NCI-H524 treated with DMSO at 0.1 percent for 48 hours (cell line): ENCODE measurements around the gene BROX.
"Not testable (repeated sequence)": the region's sequence is repeated elsewhere in the genome, so short reads cannot be mapped to it uniquely, and the experiment has no call there.

ENCODE experiments used
- DNase-seq: peaks from one replicate; lab custom pipeline; 2025; lab: John Stamatoyannopoulos, UW

BROX gene, protein sequence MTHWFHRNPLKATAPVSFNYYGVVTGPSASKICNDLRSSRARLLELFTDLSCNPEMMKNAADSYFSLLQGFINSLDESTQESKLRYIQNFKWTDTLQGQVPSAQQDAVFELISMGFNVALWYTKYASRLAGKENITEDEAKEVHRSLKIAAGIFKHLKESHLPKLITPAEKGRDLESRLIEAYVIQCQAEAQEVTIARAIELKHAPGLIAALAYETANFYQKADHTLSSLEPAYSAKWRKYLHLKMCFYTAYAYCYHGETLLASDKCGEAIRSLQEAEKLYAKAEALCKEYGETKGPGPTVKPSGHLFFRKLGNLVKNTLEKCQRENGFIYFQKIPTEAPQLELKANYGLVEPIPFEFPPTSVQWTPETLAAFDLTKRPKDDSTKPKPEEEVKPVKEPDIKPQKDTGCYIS

DNA sequence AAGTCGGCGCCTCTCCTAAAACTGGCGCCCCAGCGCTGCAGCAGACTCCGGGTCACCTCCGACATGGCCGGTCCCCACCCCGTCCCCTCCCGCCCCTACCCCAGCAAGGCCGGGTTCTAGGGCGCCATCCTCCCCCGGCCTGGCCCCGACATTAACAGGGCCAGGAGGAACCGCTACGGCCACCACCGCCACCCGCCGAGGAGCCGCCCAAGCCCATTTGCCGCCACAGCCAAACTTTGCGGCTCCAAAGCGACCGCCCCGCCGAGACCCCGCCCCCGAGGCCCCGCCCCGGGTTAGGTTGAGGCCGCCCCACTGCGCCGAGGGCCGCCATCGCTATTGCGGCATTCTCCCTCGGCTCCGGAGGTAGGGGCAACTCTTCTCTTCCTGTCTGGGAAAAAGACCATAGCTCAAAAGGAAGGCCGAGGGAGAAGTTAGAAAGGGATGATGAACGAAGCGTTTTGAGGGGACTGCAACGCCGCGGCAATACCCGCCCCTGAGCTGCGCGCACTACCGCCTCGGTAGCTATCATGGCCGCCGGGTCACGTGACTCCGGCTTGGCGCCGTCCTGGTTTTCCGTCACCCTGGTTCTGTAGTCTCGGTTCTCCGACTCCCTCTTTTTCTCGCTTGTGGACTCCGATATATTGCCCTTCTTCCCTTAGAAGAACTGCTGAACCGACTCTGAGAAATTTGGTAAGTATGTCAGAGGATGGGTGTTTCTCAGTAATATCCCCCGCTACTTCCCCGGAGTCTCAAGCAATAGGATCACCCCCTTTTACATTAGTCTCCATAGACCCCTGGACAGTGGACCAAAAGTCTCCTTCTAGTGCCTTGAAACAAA is at the start of gene BROX, which contains the start of gene AIDA:
Gene BROX (plus strand): TSS at position 312 of the 838 bp plus-strand sequence. CDS start 3,136 bp downstream, outside the sequence.
Gene AIDA (minus strand): TSS at position 239 of the 838 bp plus-strand sequence. CDS start 174 bp downstream, at position 65.
- DNase-seq = peak; percentile 17

DNA sequence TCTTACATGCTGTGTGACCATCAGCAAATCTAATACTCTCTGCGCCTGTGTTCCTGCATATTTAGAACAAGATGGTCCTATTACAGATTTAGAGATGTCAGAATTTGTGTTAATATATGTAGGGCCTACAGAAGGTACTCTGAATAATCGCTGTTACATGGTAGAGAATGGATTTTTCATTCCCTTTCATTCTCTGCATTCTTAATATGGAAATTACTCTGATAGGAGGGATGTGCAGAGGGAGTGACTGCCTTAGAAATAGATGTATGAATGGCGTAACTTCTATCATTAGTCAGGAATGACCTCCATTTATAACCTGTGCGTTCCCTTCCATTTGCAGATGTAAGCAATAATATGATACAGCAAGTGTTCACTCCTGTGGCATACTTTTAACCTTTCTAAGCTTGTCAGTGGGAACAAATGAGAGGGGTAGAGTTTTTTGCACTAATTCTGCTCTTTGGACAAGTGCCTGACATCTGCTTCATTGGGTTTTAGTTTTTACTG is 48.9 kb upstream of the BROX start:
- no peak for DNase-seq

DNA sequence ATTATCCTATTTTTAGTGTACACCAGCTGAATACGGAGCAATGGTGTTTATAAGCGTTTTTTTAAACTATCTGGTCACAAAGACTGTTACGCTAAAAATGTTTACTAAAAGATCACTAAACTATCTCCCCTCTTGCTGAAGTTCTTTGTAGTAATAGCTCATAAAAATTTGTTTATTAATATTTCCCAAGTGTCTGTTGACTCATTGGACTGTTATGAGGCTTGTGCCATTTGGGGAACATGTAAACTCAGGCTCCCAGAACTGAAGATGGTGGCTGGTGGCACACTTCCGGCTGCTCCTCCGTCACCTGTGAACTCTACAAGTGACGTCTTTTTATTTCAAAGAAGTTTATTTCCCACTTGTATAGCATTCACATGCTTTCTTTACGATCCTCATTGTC is 46.4 kb upstream of the BROX start:
- DNase-seq = no peak

DNA sequence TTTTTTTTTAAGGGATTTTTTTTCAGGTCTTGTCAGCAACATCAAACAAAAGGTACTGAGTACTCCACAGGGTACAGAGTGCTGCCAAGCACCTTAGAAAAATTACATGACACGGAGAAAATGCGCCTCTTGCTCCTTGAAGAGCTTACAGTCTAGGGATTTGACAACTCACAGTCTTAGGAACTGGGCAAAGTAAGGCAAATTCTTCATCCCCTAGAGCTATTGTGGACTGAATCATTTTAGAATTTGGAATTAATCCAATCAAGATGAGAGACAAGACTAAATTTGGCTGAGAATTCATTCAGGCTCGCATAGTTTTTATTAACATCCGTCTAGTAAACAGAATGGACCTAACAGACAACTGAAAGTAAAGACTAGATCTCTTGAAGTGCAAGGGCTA is 44.2 kb upstream of the BROX start:
- not testable (repeated sequence) for DNase-seq

DNA sequence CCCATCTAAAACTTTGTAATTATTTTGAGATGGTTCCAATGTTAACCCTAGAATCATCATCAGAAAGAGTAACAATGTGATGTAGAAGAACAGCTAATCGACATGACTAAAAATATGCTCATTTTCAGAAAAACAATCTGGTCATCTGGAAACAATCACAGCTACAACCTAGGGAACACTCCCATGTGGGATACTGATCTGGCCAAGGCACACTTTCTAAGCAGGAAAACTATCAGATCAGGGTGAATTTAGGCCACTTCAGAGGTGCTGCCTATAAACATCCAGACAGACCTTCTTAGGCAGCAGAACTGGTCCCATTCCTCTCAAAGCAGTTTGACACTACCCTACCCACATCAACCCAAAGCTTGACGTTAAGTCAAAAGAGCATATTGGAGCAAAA is 43.3 kb upstream of the BROX start:
- not testable (repeated sequence) for DNase-seq

DNA sequence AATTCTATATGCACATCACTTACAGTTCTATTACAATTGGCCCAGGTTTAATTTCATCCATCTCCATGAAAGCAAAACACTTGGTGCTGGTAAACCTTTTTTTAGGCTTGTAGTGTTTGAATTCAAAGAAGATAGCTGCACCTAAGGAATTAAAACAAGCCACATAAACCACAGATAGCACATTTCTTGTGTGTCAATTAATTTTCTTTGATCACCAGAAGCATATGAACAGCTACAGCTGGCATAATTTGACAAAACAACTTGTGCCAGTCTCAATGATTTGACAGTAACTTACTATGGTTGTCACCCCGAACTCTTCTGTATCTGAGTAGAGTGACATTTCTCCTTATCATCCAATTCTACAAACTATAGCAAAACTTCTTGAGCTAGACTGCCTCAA is 42.3 kb upstream of the BROX start:
- no peak for DNase-seq

DNA sequence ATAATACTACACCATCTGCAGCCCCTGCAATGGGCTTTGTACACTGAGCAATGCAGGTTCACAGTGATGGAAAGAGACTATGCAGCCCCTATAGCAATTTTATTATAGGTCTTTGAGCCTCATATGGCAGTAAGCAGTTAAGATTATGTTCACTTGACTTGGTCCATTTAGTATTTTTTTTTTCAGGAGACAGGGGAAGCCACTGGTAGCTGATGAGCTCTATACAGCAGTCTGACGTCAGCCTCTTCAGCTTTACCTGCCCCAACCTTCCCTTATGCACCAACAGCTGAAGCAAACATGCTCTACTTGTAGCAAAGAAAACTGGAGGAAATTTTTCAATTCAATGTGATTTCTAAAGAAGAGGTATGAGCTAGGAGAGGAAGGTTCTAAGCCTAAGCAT is 32.3 kb upstream of the BROX start:
- DNase-seq = no peak

DNA sequence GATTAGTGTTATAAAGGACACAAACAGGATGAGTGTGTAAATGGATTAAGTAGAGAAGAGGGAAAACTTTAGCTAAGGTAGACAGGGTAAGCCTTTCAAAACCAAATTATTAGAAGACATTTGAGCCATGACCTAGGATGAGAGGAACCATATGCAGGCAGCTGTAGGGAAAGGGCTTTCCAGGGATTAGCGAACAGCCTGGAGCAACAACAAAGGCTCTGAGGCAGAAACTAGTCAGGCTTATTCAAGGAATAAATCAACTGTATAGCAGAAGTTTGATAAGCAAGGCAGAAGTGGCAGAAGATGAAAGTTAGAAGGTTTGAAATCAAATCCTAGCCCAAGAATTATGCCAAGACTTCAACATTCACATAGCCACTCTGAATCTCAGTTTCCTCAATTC is 21.3 kb upstream of the BROX start:
- DNase-seq = no peak

DNA sequence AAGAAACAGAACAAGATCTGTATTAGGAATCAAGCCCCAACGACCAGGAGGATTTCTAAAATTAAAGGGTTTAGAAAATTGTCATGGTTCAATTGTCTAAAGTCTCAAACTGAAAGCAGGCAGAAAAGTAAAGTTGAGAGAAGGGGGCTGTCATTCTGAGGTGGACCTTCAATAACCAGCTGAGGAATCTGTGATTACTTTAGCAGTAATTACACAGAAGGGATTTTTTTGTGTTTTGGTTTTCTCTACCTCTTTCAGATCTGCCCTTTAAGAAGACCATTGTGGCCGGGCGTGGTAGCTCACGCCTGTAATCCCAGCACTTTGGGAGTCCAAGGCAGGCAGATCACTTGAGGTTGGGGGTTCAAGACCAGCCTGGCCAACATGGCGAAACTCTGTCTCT is 17.4 kb upstream of the BROX start:
- no peak for DNase-seq

DNA sequence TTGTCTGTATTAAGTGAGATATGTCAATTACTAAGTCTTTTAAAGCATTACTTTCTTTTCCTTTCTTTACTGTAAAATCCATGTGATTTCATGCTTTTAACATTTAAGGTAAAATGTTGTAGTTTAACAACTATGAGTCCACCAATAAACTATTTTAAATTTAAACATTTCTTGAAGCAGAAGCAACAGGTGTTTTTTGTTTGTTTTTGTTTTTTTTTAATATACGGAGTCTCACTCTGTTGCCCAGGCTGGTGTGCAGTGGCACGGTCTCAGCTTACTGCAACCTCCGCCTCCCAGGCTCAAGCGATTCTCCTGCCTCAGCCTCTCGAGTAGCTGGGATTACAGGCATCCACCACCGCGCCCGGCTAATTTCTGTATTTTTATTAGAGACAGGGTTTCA is 15.6 kb upstream of the BROX start:
- no peak for DNase-seq

DNA sequence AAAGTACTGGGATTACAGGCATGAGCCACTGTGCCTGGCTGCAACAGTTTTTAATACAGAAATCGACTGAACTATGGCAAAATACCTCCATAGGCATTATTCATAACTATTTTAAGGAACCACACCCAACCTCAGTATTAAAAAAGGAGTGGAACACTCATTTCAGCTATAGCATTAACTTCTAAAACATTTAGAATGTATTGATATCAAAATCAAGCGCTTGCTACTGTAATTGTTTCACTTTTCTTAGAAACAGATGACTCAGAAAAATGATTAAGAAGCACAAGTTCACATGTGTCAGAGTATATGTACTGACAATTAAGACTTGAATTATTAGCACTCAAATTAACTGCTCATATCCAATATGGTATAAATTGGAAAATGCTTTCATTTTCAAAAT is 15.2 kb upstream of the BROX start:
- DNase-seq = no peak

DNA sequence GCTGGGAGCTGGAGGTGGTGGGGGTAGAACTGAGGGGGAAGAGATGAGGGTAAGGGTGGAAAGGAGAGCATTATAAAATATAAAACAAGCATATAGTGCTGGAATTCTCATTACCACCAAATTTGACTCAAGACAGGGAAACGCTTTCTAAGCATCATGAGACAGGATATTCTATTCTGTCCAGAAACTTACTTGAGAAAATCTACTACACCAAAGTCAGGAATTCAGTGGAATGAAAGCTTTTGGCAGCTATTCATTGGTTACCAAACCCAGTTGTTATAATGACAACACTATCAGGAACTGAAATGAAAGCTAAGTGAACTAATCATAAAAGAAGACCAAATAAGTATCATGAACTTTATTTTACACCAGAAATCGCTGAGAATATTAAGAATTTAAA is 14.5 kb upstream of the BROX start:
- DNase-seq = no peak

DNA sequence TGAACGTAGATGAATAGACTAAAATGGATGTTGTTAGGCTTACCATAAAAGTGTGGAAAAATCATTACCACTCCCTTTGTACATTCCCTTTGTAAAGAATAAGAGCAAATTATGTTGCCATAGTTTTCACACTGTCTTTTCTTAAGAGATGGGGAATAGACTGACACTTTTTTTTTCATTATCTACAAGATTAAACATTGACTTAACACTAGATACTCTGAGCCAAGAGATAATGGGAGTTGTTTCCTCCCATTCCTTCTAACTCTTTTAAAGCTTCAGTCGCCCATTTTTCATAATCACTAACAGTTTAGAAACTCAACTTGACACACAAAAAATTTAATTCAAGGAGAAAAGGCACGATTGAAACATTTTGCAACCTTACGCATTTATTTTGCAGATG is 10.2 kb upstream of the BROX start:
- DNase-seq = no peak

DNA sequence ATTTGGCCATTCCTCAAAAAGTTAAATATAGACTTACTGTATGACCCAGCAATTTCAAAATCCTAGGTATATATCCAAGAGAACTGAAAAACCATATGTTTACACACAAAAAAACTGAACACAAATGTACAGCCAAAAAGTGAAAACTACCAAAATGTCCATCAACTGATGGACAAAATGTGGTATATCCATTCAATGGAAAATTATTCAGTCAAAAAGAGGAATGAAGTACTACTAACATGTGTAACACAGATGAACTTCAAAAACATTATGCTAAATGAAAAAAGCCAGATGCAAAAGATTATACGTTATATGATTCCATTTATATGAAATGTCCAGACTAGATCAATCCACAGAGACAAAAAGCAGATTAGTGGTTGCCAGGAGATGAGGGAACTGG is 8.1 kb upstream of the BROX start:
- DNase-seq = no peak

DNA sequence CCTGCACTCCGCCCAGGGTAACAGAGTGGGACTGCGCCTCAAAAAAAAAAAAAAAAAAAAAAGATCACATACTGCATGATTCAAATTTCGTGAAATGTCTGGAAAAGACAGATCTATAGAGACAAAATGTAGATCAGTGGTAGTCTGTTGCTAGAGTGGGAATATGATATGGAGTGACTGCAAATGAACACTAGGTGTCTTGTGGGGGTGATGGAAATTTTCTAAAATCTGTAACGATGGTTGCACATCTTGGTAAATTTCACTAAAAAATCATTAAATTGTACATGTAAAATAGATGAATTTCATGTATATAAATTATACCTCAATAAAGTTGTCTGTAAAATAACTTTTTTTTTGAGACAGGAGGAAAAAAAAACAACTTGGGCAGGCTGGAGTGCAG is 5.5 kb upstream of the BROX start:
- no peak for DNase-seq

DNA sequence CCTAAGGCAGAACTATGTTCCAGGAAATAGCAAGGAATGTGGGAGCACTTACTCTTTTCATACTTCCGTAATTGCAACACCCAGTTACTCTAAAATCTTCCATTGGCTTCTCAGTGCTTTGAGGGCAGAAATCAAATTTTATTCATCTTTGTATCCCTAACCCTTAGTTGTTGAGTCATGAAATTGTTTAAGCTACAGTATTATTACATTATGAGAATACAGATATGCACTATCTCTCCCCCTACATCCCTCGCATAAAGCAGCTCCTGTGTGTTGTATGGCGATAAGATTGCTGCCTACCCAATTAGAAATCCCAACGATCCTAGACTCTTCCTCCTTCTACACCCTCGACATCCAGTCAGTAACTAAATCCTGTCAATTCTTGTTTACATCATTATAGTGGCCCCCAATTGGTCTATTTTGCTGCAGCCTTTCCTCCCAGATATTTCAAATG is 2.6 kb upstream of the BROX start:
- no peak for DNase-seq

DNA sequence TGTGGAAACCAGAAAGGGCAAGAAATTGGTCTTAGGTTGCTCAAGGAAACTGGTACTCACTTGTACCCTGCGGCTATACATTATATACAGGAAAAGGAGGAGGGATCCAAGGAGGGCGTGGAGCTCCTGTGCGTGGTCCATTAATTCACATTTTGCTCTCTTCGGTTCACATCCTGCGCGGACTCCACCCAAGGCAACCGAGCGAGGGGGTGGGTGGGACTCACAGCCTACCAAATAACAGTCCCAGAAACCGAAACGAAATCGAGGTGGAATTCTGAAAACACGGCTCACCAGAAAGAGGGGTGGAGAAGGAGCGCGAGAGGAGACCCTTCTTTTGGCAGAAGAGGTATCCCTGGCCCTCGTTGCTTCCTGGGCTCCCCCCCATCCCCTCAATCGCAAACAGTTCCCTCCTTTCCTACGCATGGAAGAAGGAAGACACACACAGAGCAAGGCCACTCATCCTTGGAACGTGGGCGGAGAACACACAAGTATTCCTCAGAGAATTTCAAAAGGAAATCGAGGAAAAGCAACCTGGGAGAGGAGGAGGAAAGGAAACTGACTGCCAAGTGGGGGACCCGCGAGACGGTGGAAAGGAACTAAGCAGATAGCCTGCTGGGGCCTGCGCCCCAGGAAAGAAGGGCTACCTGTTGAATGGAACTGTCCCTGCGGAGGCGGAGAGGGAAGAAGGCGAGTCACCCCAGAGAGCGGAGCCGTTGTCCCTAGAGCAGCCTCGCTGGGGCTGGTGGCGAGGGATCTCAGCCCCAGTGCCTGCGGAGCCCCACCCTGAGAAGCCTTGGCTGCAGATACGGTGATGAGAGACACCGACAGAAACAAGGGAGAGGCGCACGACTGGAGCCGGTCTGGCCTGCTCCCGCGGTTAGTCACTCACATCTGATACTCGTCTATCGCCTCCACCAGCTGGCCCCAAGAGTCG is 778 bp upstream of the BROX start:
- peak; percentile 7 for DNase-seq

DNA sequence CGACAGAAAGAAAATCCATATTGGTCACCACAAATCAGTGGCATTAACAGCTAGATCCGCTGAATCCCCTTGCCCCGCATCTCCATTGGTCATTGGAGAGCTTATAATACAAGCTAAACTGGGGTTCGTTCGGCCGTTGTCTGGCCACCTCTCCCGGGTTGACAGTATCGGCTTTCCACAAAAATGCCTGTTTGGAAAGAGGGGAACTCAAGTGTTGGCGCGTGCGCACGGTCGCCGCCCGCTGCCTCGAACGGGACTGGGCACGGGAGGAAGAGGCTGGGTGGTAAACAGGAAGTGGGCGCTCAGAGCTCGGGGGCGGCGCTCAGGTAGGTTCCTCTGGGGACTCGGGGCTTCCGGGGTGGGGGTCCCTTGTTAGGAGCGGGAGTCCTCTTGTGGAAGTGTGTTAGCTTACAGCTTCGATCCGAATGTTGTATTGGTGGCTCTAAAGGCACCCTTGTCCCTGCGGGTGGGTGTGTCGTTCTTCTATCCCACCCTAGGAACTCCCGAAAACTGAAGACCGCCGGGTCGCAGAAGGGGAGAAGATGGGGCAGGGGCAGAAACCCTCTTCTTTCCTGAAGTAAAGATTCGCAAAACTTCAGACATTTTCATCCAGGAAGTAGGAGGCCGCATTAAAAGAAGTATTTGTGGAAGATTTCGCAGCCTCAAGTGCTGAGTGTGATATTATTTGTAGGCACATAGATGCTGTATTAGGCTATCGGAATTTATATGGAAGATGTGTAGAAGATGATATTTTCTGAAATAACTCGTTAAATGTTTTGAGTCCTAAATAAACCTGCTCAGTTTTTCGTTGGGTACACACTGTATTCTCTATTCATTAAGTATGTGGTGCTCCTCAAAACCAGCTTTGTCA is 962 bp downstream of the BROX start:
- DNase-seq = peak; percentile 65

DNA sequence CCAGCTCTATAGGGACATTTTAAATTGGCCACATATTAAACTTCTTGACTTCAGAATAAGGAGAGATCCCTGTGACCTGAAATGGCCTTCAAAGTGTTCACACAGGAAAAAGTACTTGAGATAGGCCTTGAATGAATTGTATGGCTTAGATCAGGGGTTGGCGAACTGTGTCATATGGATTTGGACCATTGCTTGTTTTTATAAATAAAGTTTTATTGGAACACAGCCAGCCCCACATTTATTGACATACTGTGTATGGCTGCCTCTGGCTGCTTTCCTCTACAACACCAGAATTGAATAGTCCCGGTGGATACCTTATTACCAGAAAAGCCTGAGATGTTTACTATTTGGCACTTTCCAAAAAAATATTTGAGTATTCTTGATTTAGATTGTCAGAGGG is 4.0 kb downstream of the BROX start:
- DNase-seq = no peak

DNA sequence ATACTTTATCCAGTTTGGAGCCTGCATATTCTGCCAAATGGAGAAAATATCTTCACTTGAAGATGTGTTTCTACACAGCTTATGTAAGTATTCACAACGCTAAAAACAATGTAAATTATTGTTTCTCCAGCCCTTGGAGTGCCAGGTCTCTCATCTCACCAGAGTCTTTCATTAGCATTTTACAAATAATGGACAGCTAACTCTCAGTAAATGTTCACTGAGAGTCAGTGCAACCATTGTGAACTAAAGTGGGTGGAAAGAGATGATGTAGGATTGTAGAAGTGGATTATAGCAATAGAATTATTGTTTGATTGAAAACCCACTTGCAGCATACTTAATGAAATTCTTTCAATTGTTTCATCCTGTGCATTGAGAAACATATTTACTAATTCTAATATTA is 16.4 kb downstream of the BROX start:
- DNase-seq = no peak

DNA sequence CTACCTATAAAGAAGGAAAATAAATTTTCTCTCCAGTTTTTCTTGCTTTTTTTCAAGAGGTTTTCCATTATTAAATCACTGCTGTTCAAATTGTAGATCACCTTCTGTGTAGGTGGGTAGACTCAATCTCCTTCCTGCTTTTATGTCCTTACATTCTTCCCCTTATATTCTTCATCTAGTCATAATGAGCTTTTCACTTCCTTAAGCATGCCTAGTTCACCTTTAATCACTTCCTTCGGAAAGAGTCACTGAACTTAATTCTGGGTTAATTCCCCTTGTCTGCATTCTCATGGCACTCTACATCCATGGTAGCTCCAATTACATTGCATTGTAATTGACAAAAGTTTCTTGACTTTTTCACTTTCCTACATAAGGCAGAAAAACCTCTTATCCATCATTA is 18.5 kb downstream of the BROX start:
- DNase-seq = no peak
